ENCODE data around the gene ZNF865. TPM values are rescaled to one million over a fixed set of nuclear protein-coding genes. Genes with fewer than 3 reads are reported as not detected.

The ZNF865 gene
- total RNA-seq, 1 experiment from 2014 or later: 16.2 TPM

- no peak overlapping the region for H3K4me3 ChIP-seq (replicated peaks in 1 of 2; ENCODE audit: low read depth in 1 of 2, low read length in 2 of 2)
- ChIA-PET RAD21 (ENCODE audit: low non-redundant PET in 1 of 2, low total read pairs in 2 of 2, uncharacterized antibody in 2 of 2, unreplicated experiment in 2 of 2) (no interaction called here), POLR2A (no interaction called here), CTCF (interaction anchor here (1.4 kb wide), 1 partner anchor 8 kb away, joined by 3 read pairs; no protein-coding TSS in a partner anchor)
- H3K27me3 ChIP-seq (ENCODE audit: insufficient read depth, low read length): no peaks in the 10 kb centered on the region
- peaks cover 65 to 79% of the 10 kb centered on the region in 2 experiments for H3K36me3 ChIP-seq (ENCODE audit: control insufficient read depth in 1 of 2, insufficient read depth in 2 of 2, low read length in 2 of 2)
- peaks cover 5 to 25% of the 10 kb centered on the region in 2 experiments; a peak in 3 of 4 replicates for H3K4me1 ChIP-seq (ENCODE audit: control insufficient read depth in 1 of 2, insufficient read depth in 2 of 2, low read length in 2 of 2)
- H3K9me3 ChIP-seq (ENCODE audit: control insufficient read depth in 1 of 2, insufficient read depth in 1 of 2, low read depth in 1 of 2, low read length in 2 of 2): no peaks in the 10 kb centered on the region
- DNase-seq (ENCODE audit: low read depth, low spot score): no peak
- no peak overlapping the region for H3K27ac ChIP-seq (ENCODE audit: low read depth, low read length)
- H3K79me2 ChIP-seq (ENCODE audit: insufficient read depth, low read length): peaks cover 99% of the 10 kb centered on the region
- TF ChIP-seq CBX3 (IDR thresholded peaks at IDR 0.05; ENCODE audit: low read depth) (no peak), ZNF274 (IDR thresholded peaks at IDR 0.05; ENCODE audit: low read depth, low read length) (no peak), CTCF (IDR thresholded peaks at IDR 0.05 in 2 of 3, conservative IDR thresholded peaks at IDR 0.05 in 1 of 3; ENCODE audit: borderline replicate concordance in 1 of 3, insufficient read depth in 1 of 3, low read depth in 2 of 3, low read length in 2 of 3) (no peak), SRF (IDR thresholded peaks at IDR 0.05; ENCODE audit: low read depth) (no peak), EZH2 (IDR thresholded peaks at IDR 0.05) (no peak)
- H3K4me2 ChIP-seq (ENCODE audit: low read length): no peak overlapping the region
- no peak for ATAC-seq
- BruUV-seq (replicated peaks): no TSS peak
- H4K20me1 ChIP-seq (ENCODE audit: insufficient read depth): peaks cover 6% of the 10 kb centered on the region; the same call in 1 of the 2 replicates
- intact Hi-C loops (cut with micrococcal nuclease): no loop called here
- H3K9ac ChIP-seq (ENCODE audit: low read length): no peak overlapping the region
- H3K9me2 ChIP-seq (ENCODE audit: insufficient read depth): no peaks in the 10 kb centered on the region
- H2AFZ ChIP-seq (ENCODE audit: low read depth, low read length, poor library complexity, severe bottlenecking): no peak overlapping the region
Measured at GRCh38 chr19:55663846-55664536, 58.5 kb downstream of the ZNF865 start.
